Measurements from ENCODE around the gene SPEN. TPM values are rescaled to one million over a fixed set of nuclear protein-coding genes. Genes with fewer than 3 reads are reported as not detected.
A peak's percentile ranks its signal among the peaks of the same experiment; 100 is the strongest.

The SPEN gene
- total RNA-seq, 1 donor = 24.3 TPM

GRCh38 chr1:15945832-15946448, 98.4 kb downstream of the SPEN start:
- no peak overlapping the region for H3K4me3 ChIP-seq (ENCODE audit: low read depth, low read length)
- no peak for DNase-seq (ENCODE audit: low read depth)
- TF ChIP-seq CTCF (IDR thresholded peaks at IDR 0.05; ENCODE audit: insufficient read depth, low read length) = no peak

- H3K4me3 ChIP-seq (ENCODE audit: low read depth, low read length) = no peak overlapping the region
Observed at GRCh38 chr1:15946571-15947381, 99.3 kb downstream of the SPEN start.

GRCh38 chr1:15947382-15948090, 100.0 kb downstream of the SPEN start:
- no peak for TF ChIP-seq CTCF (IDR thresholded peaks at IDR 0.05; ENCODE audit: insufficient read depth, low read length)
- no peak for DNase-seq (ENCODE audit: low read depth)
- no peak overlapping the region for H3K4me3 ChIP-seq (ENCODE audit: low read depth, low read length)

More at GRCh38 chr1:15946571-15947381, 99.3 kb downstream of the SPEN start:
- DNase-seq (ENCODE audit: low read depth) = no peak
- no peak for TF ChIP-seq CTCF (IDR thresholded peaks at IDR 0.05; ENCODE audit: insufficient read depth, low read length)

- H3K4me3 ChIP-seq (ENCODE audit: low read depth, low read length) = no peak overlapping the region
- peak; percentile 18 for DNase-seq (ENCODE audit: low read depth)
- no peak for TF ChIP-seq CTCF (IDR thresholded peaks at IDR 0.05; ENCODE audit: insufficient read depth, low read length)
Observed at GRCh38 chr1:15948091-15948591, 100.6 kb downstream of the SPEN start.

- H3K4me3 ChIP-seq (ENCODE audit: low read depth, low read length) = peak overlapping the region; percentile 50
- no peak for TF ChIP-seq CTCF (IDR thresholded peaks at IDR 0.05; ENCODE audit: insufficient read depth, low read length)
- peak; percentile 99 for DNase-seq (ENCODE audit: low read depth)
Observed at GRCh38 chr1:15948595-15949452, 101.3 kb downstream of the SPEN start.
